ENCODE measurements around the gene RGS8.

Gene RGS8

DNA sequence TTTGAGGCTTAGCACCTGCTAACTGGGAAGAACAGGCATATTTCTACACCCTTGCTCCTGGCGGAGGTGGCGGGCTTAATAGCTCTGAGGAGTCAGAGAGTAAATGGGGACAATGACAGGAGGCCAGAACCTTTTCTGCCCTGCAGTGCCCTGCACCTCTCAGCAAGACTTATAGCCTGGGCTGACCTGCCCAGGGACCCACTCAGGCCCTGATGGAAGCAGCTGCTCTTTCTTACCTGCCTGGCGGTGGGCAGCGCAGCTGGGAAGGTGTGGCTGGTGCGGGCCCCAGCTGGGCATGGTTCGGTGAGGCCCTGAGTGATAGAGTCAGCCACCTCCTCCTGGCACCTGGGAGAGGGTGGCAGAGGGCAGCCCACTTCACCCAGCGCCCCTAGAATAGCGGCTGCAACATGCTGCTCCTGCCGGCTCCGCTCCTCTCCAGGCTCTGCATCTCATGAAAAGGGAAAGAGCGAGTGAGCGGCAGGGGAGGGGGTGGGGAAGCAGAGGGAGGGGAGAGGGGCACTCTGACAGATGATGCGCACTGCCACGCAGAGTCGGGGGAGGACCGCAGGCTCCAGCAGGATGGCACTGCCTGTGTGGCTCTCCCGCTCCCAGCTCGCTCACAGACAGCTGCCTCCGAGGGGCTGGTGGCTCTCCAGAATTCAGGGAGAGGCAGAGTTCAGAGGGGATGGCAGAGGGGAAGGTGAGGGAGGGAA, at the start of gene RGS8:
Gene RGS8 (minus strand): TSS at position 472 of the 713 bp plus-strand sequence. CDS start 14,938 bp downstream, outside the sequence.
- no peak for DNase-seq (ENCODE audit: low read depth in 2 of 2)

- no peak for DNase-seq (ENCODE audit: low read depth in 2 of 2)
Measured at GRCh38 chr1:182731852-182732575, 47.6 kb upstream of the RGS8 start.

DNA sequence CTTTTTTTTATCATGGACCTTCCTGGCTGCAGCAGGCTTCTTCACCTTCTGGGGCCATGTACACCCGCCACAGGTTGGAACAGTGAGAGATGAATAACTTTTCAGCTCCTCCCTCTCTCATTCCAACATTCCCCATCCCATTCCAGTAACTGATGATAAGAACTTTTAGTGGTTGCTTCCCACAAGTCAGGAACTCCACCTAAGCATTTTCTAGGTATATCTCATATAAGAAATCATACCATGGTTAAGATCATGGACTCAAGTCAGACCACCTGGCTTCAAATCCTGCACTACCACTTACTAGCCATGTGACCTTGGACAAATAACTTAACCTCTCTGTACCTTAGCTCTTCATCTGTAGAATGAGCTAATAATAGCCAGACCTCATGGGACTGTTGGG, 42.5 kb upstream of the RGS8 start:
- no peak for DNase-seq (ENCODE audit: low read depth in 2 of 2)

DNA sequence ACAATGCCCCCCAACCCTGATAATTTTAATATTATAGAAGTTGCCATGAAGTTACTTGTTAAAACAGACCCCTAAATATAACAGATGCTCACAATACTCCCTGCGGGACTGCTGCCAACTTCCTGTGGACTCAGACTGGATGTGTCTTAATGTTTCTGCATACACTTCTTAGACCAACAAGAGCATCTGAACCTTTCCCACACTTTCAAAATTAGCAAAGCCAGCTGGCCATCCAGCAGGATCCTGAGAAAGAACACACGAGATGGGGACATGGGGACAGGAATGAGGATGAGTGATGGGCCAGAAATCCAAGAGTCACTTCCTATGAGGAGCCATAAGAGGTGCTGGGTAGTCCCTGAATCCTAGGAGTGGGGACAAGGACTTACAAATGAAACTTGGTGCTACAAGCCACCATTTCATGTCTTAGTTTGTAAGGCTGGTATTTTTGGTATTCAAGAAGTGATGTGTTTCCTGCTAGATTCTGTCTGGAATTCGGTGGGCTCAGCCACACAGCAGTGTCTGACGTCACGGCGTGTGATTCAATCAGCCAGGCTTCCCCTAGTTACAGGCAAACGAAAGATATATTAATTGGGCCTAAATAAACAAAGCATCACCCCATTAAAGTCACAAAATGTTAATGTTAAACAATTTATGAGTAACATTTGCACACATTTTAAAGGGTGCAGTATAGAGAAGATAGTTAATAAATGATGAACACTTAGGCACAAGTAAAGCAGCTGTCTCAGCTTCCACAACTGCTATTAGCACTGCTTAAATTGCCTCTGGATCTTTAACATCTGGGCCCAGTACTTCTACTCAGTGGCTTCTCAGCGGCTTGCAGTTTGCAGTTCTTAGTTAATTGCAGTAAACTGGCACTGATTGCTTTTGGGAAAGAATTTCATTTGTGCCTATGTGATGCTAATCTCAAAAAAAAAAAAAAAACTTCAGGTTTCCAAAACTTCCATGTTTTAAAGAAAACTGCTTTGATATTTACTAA, 41.2 kb upstream of the RGS8 start:
- DNase-seq (ENCODE audit: low read depth in 2 of 2), result no peak

DNA sequence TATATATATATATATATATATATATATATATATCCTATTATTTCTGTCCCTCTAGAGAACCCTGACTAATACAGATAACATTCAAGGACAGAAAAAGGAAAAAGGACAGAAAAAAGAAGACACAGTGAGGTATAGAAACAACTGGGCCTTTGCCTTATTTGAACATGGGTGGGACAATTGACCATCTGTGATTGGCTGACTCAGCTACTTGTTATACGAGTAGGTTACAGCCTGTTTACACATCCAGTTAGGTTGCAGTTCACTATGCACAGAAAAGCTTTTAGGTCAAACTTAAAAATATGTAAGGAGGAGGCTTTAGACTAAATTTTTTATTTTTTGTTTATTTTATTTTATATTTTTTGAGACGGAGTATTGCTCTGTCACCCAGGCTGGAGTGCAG, 39.8 kb upstream of the RGS8 start:
- no peak for DNase-seq (ENCODE audit: low read depth in 2 of 2)

DNA sequence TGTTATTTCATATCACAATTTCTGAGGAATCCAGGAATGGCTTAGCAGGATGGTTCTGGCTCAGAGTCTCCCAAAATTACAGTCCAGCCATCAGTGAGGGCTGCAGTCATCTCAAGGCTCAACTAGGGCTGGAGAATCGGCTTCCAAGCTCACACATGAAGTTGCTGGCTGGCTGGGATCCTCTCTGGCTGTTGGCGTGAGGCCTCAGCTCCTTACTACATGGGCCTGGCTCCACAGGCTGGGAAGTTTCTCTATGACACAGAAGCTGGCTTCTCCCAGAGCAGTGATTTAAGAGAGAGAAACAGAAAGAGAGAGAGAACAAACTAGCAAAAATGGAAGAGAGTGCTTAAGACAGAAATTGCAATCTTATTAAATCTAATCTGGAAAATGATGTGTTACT, 38.8 kb upstream of the RGS8 start:
- DNase-seq (ENCODE audit: low read depth in 2 of 2), result no peak

DNA sequence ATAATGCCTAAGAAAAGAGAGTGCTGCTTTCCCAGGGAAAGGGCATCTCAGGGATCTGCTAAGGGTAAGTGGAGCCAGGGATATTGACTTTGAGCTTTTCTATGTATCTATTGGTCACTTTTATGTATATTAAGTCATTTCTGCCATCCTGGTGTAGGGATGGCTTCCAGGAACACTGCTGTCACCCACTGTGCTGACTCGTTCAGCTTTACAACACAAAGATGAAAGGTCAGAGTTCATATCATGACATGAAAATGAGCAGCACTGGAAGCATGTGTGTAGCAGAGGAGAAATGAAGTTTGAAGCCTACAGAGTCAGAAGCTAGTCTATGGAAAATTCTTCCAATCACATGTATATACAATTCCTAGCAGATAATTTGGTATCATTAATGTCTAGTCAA, 37.1 kb upstream of the RGS8 start:
- DNase-seq (ENCODE audit: low read depth in 2 of 2), result no peak

DNA sequence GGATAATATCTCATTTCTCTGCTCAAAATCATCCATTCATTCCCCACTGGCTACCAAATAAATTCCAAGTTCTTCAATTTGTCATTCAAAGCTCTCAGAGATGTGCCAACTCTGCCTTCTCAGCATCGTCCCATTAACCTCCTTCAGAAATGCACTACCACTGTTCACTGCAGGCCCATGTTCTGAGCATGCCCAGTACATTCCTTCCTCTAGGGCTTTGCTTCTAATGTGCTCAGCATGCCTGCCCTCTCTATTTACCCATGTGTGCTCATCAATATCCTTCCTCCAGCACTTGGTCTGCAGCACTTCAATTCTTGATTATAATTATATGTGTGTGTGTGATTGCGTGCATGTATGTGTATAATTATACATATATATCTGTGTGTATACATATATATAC, 36.1 kb upstream of the RGS8 start:
- DNase-seq (ENCODE audit: low read depth in 2 of 2), result no peak

DNA sequence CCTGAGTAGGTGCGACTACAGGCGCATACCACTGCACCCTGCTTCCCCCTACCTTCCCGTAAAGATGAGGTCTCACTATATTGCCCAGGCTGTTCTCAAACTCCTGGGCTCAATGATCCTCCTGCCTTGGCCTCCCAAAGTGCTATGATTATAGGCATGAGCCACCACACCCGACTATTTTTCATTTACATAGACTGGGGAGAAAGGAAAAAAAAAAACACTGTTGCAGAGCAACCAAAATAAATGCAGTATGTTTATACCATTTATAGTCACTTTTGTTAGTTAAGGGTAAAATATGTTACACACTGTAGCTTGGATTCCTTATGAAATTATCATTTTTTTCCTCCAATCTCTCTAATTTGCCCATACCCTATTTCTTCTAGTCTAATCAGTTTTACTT, 35.2 kb upstream of the RGS8 start:
- no peak for DNase-seq (ENCODE audit: low read depth in 2 of 2)

DNA sequence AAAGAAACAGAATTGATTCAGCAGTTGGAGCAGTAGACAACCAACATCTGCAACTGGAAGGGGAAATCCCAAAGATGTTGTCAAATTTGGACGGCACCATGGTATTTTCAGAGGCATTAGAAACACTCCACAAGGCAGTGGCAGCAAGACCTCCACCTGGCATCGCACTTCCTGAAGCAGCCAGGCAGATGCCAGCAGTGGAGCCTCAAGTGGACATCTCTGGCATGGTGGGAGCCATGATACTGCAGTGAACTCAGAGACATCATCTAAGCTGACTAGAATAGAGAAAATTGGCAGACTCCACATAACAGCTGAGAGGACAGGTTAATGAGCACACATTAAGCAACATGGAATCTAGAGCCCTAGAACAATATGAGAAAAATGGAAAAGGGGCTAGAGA, 33.9 kb upstream of the RGS8 start:
- no peak for DNase-seq (ENCODE audit: low read depth in 2 of 2)

DNA sequence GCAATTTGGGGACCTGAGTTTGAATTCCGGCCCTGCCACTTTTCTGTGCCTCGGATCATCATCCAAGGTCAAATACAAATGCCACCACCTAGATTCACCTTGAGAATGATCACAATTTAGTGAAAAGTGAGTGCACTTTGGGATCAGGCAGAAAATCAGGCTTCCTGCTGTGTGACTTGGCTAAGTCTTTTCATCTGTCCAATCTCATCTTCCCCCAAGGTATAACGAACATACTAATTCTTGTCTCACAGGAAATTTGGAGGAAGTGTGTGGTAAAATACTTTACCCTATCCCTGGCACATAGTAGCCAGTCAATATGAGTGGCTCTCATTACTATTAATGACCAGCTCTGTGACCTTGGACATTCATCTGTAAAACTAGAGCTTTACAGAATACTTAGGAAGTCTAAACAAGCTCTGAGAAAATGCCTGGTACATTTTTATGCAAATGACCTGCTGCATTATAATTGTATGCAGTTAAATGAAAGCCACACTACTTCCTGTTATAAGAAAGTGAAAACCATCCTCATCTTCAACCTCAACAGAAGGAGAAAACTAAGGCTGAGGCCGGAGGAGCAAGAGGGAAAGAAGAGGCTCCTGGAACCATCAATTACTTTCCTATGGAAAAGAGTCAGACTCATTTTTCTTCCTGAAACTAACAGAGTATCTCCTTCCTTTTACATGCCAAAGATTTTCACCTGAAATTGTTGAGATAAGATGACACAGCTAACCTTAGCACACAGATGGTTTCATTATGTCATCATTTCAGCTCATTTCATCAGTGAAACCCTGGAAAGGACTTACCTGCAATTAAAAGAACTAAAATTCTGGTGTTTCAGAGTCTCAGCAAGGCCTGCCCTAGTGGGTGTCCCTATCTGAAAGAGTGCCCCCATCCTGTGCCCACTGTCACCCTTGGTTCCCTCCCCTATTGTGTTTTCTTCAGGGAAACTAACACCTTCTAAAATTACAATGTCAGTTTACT, 32.6 kb upstream of the RGS8 start:
- no peak for DNase-seq (ENCODE audit: low read depth in 2 of 2)

DNA sequence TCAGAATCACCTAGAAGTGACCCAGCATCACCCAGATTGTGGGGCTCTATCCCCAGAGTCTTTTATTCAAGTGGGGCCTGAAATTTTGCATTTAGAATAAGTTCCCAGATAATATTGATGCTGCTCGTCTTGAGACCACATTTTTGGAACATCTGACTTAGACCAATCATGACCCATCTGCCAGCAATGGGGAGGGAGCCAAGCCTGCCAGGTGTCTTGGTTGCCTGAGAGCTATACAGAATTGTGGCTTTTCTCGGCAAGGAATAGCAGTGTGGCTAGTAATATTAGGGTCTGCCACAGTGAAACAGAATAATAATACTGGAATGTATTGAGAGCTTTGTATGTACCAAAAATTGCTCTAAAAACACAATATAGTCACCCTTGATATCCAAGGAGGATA, 31.1 kb upstream of the RGS8 start:
- no peak for DNase-seq (ENCODE audit: low read depth in 2 of 2)

- no peak for DNase-seq (ENCODE audit: low read depth in 2 of 2)
Measured at GRCh38 chr1:182714546-182714945, 30.2 kb upstream of the RGS8 start.

DNA sequence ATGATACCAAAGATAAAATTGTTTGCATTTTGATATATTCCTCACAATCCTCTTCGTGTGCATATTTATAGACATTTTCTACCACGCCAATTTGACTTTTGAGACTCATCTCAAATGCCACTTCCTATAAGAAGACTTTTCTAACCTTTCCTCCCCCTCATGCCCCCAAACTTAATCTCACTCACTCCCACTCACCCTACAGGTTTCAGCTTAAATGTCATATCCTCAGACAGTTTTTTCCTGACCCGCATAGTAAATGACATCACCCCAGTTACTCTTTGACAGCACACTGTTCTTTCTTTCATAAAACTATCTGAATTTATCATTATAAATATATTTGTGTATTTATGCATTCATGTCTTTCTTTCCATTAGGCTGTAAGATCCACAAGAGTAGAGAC, 29.6 kb upstream of the RGS8 start:
- DNase-seq (ENCODE audit: low read depth in 2 of 2), result no peak

DNA sequence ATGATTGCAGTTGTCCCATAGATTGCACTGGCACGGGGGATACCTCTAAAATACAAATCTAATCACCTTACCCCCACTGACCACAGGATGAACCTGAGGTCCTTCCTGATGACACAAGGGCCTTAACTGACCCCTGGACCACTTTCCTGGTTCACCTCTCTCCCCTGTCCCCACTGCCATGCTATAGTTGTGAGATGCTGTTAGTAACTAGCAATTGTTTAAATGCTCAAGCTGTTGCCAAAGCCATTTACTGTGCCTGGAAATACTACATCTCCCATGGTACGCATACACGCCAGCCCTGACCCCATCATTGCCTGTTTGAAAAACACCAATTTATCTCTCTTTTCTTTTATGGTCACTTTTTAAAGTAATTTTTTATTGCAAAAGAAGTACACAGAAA, 29.1 kb upstream of the RGS8 start:
- DNase-seq (ENCODE audit: low read depth in 2 of 2), result no peak

DNA sequence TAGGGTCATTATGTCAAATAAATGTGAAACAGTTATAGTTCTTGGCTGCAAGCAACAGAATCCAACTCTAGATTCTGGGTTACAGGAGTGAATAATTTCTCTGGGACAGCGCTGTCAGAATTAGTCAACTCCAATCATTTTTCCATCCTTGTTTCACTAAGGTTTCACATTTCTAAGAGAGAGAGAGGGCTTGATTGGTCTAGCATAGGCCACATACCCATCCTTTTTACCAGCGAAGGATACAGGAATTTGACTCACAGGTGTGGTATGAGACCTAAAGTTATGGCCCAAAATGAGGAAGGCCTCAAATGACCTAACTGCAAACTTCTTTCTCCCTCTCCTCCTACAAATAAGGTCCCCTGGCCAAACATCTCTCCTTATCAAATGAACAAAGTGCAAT, 25.5 kb upstream of the RGS8 start:
- no peak for DNase-seq (ENCODE audit: low read depth in 2 of 2)

DNA sequence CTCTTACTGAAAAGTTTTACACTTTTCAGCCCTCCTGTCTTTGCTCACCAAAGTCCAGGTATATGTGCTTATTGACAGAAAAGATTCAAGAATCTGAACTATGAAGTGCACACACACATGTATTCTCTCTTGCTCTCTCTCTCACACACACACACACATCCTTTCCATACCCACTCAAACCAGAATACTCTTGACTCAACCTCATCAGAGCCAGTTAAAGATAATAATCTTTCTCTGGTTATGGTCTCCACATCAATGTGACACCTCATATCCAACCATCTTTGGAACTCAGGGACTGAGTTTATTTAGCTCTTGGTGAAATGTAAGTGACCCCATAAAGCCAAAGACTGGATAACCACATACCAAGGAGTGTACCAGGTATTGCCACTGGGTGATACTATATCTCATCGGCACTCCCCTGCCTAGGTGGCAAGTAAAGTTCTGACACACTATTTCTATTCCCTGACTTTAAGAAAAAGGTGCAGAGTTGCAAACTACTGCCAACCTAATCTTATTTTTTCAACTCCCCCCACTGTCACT, 24.9 kb upstream of the RGS8 start:
- no peak for DNase-seq (ENCODE audit: low read depth in 2 of 2)

GRCh38 chr1:182707122-182707521, 22.7 kb upstream of the RGS8 start:
- no peak for DNase-seq (ENCODE audit: low read depth in 2 of 2)

- no peak for DNase-seq (ENCODE audit: low read depth in 2 of 2)
Measured at GRCh38 chr1:182704677-182705076, 20.3 kb upstream of the RGS8 start.

- no peak for DNase-seq (ENCODE audit: low read depth in 2 of 2)
Measured at GRCh38 chr1:182703539-182703938, 19.2 kb upstream of the RGS8 start.
